OCI-LY7 (cell line): ENCODE results near the gene USP17L29.
"Not testable (repeated sequence)": the region's sequence is repeated elsewhere in the genome, so short reads cannot be mapped to it uniquely, and the experiment has no call there.

ENCODE experiments used
- CTCF ChIP-seq: fragments of 200-600 bp; sonication (generic); conservative IDR thresholded peaks from 2 replicates; pipeline ENCODE4 v1.5.1; 2014; ENCODE audit warnings: mild to moderate bottlenecking, antibody characterized with exemption, low read length, moderate library complexity, mixed read lengths
- EZH2phosphoT487 ChIP-seq: fragments of 200-600 bp; sonication (generic); IDR thresholded peaks from 2 replicates; pipeline ENCODE4 v1.6.1; 2018; ENCODE audit warnings: low read depth, borderline replicate concordance, mild to moderate bottlenecking, mixed run types, antibody characterized with exemption, low read length, moderate library complexity, mixed read lengths

DNA sequence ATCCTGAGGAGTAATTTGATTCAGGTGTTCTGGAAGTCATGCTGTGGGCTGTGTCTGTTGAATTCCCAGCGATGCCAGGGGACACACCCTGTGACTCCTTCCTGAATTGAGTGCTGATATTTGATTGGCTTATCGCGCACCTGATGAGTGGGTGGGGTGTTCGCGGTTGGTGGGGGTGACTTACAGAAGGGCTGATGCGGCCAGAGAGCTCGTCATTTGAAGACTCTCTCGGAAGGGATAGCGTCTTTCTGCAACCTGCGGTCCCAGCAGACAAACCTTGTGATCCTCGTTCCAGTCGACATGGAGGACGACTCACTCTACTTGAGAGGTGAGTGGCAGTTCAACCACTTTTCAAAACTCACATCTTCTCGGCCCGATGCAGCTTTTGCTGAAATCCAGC, 4.8 kb upstream of the USP17L29 start, which contains the start of gene USP17L28:
- not testable (repeated sequence) for TF ChIP-seq CTCF, EZH2phosphoT487
